Subcutaneous adipose tissue (tissue), 4 donors: ENCODE measurements around the gene CDK5. TPM values are rescaled to one million over a fixed set of nuclear protein-coding genes. Genes with fewer than 3 reads are reported as not detected.

Source experiments
- CTCF ChIP-seq: fragments of 450-650 bp; IDR thresholded peaks from one replicate; pipeline ENCODE4 v1.5.1; 2016; ENCODE audit warnings: low read depth, mild to moderate bottlenecking, control low read depth, antibody characterized with exemption, moderate library complexity
- total RNA-seq, 4 donors: library from RNA; depleted of rRNA; stranded (reverse); fragments of >200 nt; gene quantifications; one replicate each; pipeline ENCODE4 v1.1.0, GENCODE V29; 2016

The CDK5 gene
- total RNA-seq, 4 donors from 2014 or later = 4.1 to 11.0 (median 6.8) TPM

GRCh38 chr7:151039850-151040548 lies 17.7 kb downstream of the CDK5 start:
- no peak for TF ChIP-seq CTCF

GRCh38 chr7:151038951-151039849 lies 18.5 kb downstream of the CDK5 start:
- TF ChIP-seq CTCF = no peak

- no peak for TF ChIP-seq CTCF
Observed at GRCh38 chr7:151035902-151036301, 21.8 kb downstream of the CDK5 start.

GRCh38 chr7:151035026-151035717 lies 22.5 kb downstream of the CDK5 start:
- no peak for TF ChIP-seq CTCF

GRCh38 chr7:151034312-151035025 lies 23.2 kb downstream of the CDK5 start:
- TF ChIP-seq CTCF = no peak

- no peak for TF ChIP-seq CTCF
Observed at GRCh38 chr7:151033864-151034249, 23.8 kb downstream of the CDK5 start.
